ENCODE results near the gene DHH.

DHH gene

DNA sequence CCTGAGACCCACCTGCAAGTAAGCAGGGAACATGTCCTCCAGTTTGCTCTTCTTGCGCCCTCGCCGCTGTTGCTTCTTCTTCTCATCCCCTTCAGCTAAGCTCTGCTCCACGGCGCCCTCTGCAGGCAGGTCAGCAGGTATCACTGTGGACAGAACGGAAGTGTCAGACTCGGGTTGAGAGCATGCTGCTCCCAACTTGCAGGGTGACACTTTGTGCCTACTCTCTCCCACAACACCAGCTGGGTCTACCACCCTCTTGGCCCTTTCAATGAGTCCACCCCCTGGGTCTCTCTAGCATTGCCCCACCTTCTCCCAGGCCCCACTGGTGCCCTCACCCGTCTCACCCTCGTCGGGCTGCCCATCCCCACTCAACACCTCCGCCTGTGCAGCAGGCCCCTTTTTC is 50.7 kb downstream of the DHH start:
- TF ChIP-seq NFIC (IDR thresholded peaks at IDR 0.05) (no peak), TCF12 (IDR thresholded peaks at IDR 0.05; ENCODE audit: low read depth) (no peak), RAD21 (IDR thresholded peaks at IDR 0.05; ENCODE audit: low read depth) (peak; percentile 14; the same call in 1 of the 2 replicates), CREB1 (IDR thresholded peaks at IDR 0.05; ENCODE audit: low read depth) (no peak)

GRCh38 chr12:49043241-49043640 is 51.4 kb downstream of the DHH start:
- TF ChIP-seq RAD21 (IDR thresholded peaks at IDR 0.05; ENCODE audit: low read depth): no peak
- no peak for TF ChIP-seq MAX (IDR thresholded peaks at IDR 0.05)
- no peak for TF ChIP-seq TEAD4 (IDR thresholded peaks at IDR 0.05)
- no peak for TF ChIP-seq EP300 (IDR thresholded peaks at IDR 0.05; ENCODE audit: borderline replicate concordance)
- TF ChIP-seq EGR1 (IDR thresholded peaks at IDR 0.05): no peak
- no peak for TF ChIP-seq TAF1 (IDR thresholded peaks at IDR 0.05; ENCODE audit: low read depth)
- no peak for TF ChIP-seq FOXM1 (IDR thresholded peaks at IDR 0.05; ENCODE audit: borderline replicate concordance, low read depth)

- no peak for TF ChIP-seq TEAD4 (IDR thresholded peaks at IDR 0.05)
- no peak for TF ChIP-seq NFIC (IDR thresholded peaks at IDR 0.05)
- TF ChIP-seq ZBTB7A (IDR thresholded peaks at IDR 0.05; ENCODE audit: low read depth): no peak
- TF ChIP-seq CEBPB (IDR thresholded peaks at IDR 0.05): no peak
- TF ChIP-seq, protein P1, sequence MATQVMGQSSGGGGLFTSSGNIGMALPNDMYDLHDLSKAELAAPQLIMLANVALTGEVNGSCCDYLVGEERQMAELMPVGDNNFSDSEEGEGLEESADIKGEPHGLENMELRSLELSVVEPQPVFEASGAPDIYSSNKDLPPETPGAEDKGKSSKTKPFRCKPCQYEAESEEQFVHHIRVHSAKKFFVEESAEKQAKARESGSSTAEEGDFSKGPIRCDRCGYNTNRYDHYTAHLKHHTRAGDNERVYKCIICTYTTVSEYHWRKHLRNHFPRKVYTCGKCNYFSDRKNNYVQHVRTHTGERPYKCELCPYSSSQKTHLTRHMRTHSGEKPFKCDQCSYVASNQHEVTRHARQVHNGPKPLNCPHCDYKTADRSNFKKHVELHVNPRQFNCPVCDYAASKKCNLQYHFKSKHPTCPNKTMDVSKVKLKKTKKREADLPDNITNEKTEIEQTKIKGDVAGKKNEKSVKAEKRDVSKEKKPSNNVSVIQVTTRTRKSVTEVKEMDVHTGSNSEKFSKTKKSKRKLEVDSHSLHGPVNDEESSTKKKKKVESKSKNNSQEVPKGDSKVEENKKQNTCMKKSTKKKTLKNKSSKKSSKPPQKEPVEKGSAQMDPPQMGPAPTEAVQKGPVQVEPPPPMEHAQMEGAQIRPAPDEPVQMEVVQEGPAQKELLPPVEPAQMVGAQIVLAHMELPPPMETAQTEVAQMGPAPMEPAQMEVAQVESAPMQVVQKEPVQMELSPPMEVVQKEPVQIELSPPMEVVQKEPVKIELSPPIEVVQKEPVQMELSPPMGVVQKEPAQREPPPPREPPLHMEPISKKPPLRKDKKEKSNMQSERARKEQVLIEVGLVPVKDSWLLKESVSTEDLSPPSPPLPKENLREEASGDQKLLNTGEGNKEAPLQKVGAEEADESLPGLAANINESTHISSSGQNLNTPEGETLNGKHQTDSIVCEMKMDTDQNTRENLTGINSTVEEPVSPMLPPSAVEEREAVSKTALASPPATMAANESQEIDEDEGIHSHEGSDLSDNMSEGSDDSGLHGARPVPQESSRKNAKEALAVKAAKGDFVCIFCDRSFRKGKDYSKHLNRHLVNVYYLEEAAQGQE (IDR thresholded peaks at IDR 0.05; ENCODE audit: low read depth): no peak
- no peak for TF ChIP-seq MAX (IDR thresholded peaks at IDR 0.05)
- no peak for TF ChIP-seq CREB1 (IDR thresholded peaks at IDR 0.05; ENCODE audit: low read depth)
- TF ChIP-seq YY1 (IDR thresholded peaks at IDR 0.05; ENCODE audit: low read depth): no peak
- TF ChIP-seq EGR1 (IDR thresholded peaks at IDR 0.05): no peak
- TF ChIP-seq EP300 (IDR thresholded peaks at IDR 0.05; ENCODE audit: borderline replicate concordance): no peak
- TF ChIP-seq, protein P2, sequence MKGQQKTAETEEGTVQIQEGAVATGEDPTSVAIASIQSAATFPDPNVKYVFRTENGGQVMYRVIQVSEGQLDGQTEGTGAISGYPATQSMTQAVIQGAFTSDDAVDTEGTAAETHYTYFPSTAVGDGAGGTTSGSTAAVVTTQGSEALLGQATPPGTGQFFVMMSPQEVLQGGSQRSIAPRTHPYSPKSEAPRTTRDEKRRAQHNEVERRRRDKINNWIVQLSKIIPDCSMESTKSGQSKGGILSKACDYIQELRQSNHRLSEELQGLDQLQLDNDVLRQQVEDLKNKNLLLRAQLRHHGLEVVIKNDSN (IDR thresholded peaks at IDR 0.05): no peak
- no peak for TF ChIP-seq TAF1 (IDR thresholded peaks at IDR 0.05; ENCODE audit: low read depth)
- no peak for TF ChIP-seq FOXM1 (IDR thresholded peaks at IDR 0.05; ENCODE audit: borderline replicate concordance, low read depth)
These were observed 52.6 kb downstream of the DHH start for GRCh38 chr12:49041881-49042484.

GRCh38 chr12:49041036-49041880 is 53.3 kb downstream of the DHH start:
- TF ChIP-seq TAF1 (IDR thresholded peaks at IDR 0.05; ENCODE audit: low read depth) (no peak), EGR1 (IDR thresholded peaks at IDR 0.05) (no peak), TCF12 (IDR thresholded peaks at IDR 0.05; ENCODE audit: low read depth) (no peak), CREB1 (IDR thresholded peaks at IDR 0.05; ENCODE audit: low read depth) (no peak), CEBPB (IDR thresholded peaks at IDR 0.05) (no peak), ZBTB7A (IDR thresholded peaks at IDR 0.05; ENCODE audit: low read depth) (no peak)
- TF ChIP-seq, protein P1 (IDR thresholded peaks at IDR 0.05; ENCODE audit: low read depth): no peak
- TF ChIP-seq, protein P2 (IDR thresholded peaks at IDR 0.05): no peak

GRCh38 chr12:49040364-49040855 is 54.2 kb downstream of the DHH start:
- no peak for TF ChIP-seq CREB1 (IDR thresholded peaks at IDR 0.05; ENCODE audit: low read depth)
- TF ChIP-seq, protein P2 (IDR thresholded peaks at IDR 0.05): no peak
- TF ChIP-seq YY1 (IDR thresholded peaks at IDR 0.05; ENCODE audit: low read depth): no peak
- no peak for TF ChIP-seq TEAD4 (IDR thresholded peaks at IDR 0.05)
- no peak for TF ChIP-seq EP300 (IDR thresholded peaks at IDR 0.05; ENCODE audit: borderline replicate concordance)
- TF ChIP-seq, protein P1 (IDR thresholded peaks at IDR 0.05; ENCODE audit: low read depth): no peak
- no peak for TF ChIP-seq RAD21 (IDR thresholded peaks at IDR 0.05; ENCODE audit: low read depth)
- TF ChIP-seq NFIC (IDR thresholded peaks at IDR 0.05): no peak
- TF ChIP-seq ZBTB7A (IDR thresholded peaks at IDR 0.05; ENCODE audit: low read depth): no peak
- no peak for TF ChIP-seq FOXM1 (IDR thresholded peaks at IDR 0.05; ENCODE audit: borderline replicate concordance, low read depth)
- no peak for TF ChIP-seq TCF12 (IDR thresholded peaks at IDR 0.05; ENCODE audit: low read depth)
- no peak for TF ChIP-seq MAX (IDR thresholded peaks at IDR 0.05)
- TF ChIP-seq CEBPB (IDR thresholded peaks at IDR 0.05): no peak
- no peak for TF ChIP-seq EGR1 (IDR thresholded peaks at IDR 0.05)
- no peak for TF ChIP-seq TAF1 (IDR thresholded peaks at IDR 0.05; ENCODE audit: low read depth)

All from Ishikawa (cell line).